ENCODE data around the gene VAMP5.
"Not testable (repeated sequence)": the region's sequence is repeated elsewhere in the genome, so short reads cannot be mapped to it uniquely, and the experiment has no call there.

Gene VAMP5

DNA sequence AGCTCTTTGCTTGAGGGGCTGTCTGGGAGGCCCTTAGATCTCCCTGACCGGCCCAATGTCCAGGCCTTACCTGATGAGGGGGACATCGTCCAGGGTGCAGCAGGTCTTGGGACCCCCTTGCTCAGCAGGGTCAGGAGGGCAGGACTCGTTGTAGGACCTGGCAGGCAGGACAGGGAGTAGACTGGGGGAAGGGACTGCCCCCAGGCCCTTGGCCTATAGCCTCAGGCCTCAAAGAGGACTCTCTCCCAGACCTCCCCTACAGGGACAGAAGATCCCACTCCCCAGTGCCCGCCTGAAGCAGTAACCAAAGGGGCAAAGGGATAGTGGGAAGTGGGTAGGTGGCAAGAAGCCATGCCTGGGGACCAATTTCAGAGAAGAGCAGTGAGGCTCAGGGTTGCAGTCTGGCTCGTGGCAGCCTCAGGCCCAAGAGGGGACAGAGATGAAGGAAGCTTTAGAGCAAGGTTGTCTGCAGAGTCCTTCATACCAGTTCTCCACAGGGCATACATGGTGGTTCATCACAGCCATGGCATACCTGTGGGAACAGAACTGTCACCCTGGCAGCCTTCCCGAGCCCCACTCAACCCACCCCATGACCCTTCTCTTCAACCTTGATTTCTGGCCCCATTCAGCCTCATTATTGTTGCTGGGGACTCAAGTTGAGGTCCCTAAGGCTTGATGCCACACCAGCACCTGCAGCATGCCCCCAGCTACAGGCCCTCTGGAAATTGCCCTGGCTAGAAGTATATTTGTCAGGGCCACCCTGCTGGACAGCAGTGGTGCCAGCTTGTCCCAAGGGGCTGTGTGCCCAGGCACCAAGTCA lies 16.9 kb downstream of the VAMP5 start:
- H3K4me3 ChIP-seq (ENCODE audit: low read depth, low read length) = peak overlapping the region; percentile 96
- TF ChIP-seq, protein P1, sequence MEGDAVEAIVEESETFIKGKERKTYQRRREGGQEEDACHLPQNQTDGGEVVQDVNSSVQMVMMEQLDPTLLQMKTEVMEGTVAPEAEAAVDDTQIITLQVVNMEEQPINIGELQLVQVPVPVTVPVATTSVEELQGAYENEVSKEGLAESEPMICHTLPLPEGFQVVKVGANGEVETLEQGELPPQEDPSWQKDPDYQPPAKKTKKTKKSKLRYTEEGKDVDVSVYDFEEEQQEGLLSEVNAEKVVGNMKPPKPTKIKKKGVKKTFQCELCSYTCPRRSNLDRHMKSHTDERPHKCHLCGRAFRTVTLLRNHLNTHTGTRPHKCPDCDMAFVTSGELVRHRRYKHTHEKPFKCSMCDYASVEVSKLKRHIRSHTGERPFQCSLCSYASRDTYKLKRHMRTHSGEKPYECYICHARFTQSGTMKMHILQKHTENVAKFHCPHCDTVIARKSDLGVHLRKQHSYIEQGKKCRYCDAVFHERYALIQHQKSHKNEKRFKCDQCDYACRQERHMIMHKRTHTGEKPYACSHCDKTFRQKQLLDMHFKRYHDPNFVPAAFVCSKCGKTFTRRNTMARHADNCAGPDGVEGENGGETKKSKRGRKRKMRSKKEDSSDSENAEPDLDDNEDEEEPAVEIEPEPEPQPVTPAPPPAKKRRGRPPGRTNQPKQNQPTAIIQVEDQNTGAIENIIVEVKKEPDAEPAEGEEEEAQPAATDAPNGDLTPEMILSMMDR (IDR thresholded peaks at IDR 0.05; ENCODE audit: low read depth, low read length, missing control alignments) = no peak
- in situ Hi-C loops (cut with HindIII; ENCODE audit: low pct_ligation_motif_present, low sequenced_read_pairs) = no loop called here
- H3K36me3 ChIP-seq (replicated peaks) = peaks cover 15% of the 10 kb centered on the region
- no peak for DNase-seq
- no peaks in the 10 kb centered on the region for H3K27me3 ChIP-seq (replicated peaks)
- H3K27ac ChIP-seq = no peak overlapping the region

DNA sequence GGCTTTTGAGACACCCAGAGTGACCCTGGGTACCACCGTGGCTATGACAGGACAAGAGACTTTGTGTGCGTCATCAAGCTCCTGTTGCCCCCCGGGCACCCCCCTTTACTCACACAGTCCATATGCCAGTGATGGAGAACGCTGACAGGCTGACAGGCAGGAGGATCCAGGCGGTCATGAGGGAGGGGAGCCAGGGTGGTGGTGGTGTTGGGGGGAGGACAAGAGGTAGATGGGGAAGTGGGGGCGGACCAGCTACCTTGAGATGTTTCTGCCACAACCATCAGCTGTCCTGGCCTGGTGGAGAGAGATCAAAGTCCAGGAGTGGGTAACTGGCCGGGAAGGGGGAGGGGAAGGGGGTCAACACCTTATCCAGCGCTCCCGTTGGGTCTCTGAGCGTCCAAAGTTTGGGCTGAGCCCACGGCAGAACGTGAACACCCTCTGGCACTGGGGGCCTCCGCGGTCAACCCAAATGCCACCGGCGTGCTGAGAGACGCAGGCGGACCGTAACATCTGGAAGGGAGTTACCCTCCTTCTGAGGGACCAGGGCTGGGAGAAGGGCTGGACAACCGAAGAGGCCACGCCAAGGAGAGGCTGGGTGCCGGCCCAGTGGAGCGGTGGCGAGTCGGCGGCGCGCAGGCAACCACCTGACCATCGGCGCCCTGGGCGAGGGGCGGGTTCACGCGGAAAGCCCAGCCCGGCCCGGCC lies 17.7 kb downstream of the VAMP5 start:
- Histone ChIP-seq H3K27me3 (replicated peaks) (no peaks in the 10 kb centered on the region), H3K4me3 (ENCODE audit: low read depth, low read length) (peak overlapping the region; percentile 96), H3K36me3 (replicated peaks) (peaks cover 9% of the 10 kb centered on the region), H3K27ac (peak overlapping the region; percentile 14)
- no peak for DNase-seq
- in situ Hi-C loops (cut with HindIII; ENCODE audit: low pct_ligation_motif_present, low sequenced_read_pairs) = no loop called here
- TF ChIP-seq, protein P1 (IDR thresholded peaks at IDR 0.05; ENCODE audit: low read depth, low read length, missing control alignments) = no peak

DNA sequence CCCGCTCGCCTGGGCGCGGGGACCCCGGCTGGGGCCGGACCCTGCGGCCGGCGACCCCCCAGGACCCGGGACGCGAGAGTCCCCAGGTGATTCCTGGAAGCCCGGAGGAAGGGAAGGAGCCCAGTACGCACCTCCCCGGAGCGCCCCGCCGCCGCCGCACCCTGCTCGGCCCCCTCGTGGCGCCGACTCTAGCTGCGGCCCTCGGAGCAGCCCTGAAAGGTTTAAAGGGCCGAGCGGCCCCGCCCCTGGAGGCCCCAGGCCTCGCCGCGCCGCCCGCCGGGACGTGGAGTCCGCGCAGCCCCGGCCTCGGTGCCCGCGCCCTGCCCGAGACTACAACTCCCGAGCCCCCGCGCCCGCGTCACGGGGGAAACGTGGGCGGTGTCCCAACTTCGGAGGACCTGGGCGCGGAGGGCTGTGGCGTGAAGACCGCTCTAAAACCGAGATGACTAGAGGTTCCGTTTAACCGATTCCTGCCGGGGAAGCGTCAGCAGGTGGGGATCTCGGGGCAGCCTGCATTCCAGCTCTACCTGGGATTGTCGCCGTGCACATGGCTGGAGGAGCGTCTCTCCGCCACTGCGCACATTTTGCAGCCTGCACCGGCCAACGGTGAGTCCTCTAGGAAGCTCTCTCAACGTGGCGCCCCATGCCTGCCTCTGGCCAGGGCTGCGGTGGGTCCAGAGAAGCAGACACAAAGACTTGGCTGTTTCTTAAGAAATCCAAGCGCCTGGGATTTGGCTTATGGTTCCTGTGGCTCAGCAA lies 18.4 kb downstream of the VAMP5 start, which contains the start of gene TMEM150A:
TMEM150A (minus strand) TSS at position 223 of the 759 bp plus-strand sequence. CDS start 750 bp downstream, outside the sequence.
- Histone ChIP-seq H3K36me3 (replicated peaks) (peaks cover 2% of the 10 kb centered on the region), H3K27me3 (replicated peaks) (no peaks in the 10 kb centered on the region), H3K4me3 (ENCODE audit: low read depth, low read length) (peak within 1 kb of the TSS; percentile 96), H3K27ac (peak within 1 kb of the TSS; percentile 53)
- peak; percentile 78 for DNase-seq
- TF ChIP-seq, protein P1 (IDR thresholded peaks at IDR 0.05; ENCODE audit: low read depth, low read length, missing control alignments) = peak; percentile 25
- in situ Hi-C loops (cut with HindIII; ENCODE audit: low pct_ligation_motif_present, low sequenced_read_pairs) = no loop called here

DNA sequence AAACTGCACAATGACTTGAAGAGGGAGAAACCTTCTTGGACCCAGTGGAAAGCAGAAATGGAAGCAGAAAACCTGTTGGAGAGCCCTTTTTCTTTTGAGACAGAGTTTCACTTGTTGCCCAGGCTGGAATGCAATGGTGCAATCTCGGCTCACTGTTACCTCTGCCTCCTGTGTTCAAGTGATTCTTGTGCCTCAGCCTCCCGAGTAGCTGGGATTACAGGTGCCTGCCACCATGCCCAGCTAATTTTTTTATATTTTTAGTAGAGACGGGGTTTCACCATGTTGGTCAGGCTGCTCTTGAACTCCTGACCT lies 19.9 kb downstream of the VAMP5 start:
- DNase-seq; H3K27ac ChIP-seq; H3K27me3 ChIP-seq (replicated peaks); H3K36me3 ChIP-seq (replicated peaks); in situ Hi-C loops (cut with HindIII; ENCODE audit: low pct_ligation_motif_present, low sequenced_read_pairs); H3K4me3 ChIP-seq (ENCODE audit: low read depth, low read length): not testable (repeated sequence)

DNA sequence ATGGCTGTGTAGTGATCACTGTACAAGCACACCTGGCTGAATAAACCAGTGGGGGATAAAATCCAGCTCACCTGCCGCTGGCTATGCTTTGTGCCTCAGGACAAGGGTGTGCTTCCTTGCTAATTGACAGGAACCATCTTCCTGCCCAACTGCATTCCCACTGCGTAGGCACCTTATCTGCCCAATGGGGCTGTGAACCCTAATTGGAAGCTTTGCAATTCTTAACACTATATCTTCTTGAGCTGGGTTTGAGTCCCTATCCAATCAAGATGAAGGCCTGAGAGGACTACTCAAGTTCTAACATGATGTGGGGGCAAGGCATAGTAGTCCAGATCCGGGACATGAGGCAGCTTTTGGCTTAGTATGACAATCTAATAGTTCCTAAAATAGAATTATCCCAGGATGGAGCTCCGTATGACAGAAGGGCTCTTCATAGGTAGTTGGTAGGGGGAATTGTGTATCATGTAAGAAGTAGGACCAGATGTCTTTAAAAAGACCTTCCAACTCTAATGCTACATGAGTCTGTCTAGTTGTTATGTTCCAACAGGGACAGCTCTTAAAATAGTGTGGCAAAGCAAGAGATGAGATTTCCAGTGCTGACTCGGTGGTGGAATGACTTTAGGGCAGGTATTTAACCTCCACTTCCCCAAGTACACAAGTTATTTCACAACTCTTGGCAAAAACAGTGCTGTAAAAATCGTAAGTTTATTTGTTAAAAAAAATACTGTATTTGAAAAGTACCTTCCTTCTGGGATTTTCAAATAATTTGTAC lies 20.5 kb downstream of the VAMP5 start:
- in situ Hi-C loops (cut with HindIII; ENCODE audit: low pct_ligation_motif_present, low sequenced_read_pairs) = no loop called here
- no peak for DNase-seq
- TF ChIP-seq, protein P1 (IDR thresholded peaks at IDR 0.05; ENCODE audit: low read depth, low read length, missing control alignments) = no peak
- Histone ChIP-seq H3K27ac (no peak overlapping the region), H3K36me3 (replicated peaks) (peaks cover 9% of the 10 kb centered on the region), H3K27me3 (replicated peaks) (no peaks in the 10 kb centered on the region), H3K4me3 (ENCODE audit: low read depth, low read length) (no peak overlapping the region)

All from brain microvascular endothelial cell (primary cell).